A673 (cell line): Measurements from ENCODE around the gene NSG2. TPM values are rescaled to one million over a fixed set of nuclear protein-coding genes. Genes with fewer than 3 reads are reported as not detected.

Experiments used
- BruUV-seq: library from RNA; stranded (reverse); fragments of 400-500 nt; replicated peaks from 2 replicates; lab custom pipeline; 2021; lab: Mats Ljungman, UMichigan
- CTCF ChIA-PET: fragments of 300-600 bp; sonication (Branson Sonifier 250); formaldehyde crosslinking; loops from one replicate; lab custom pipeline; 2022; ENCODE audit warnings: antibody characterized with exemption; lab: Charles Lee
- POLR2A ChIA-PET: fragments of 300-600 bp; sonication (Branson Sonifier 250); formaldehyde crosslinking; loops from one replicate; lab custom pipeline; 2022; ENCODE audit warnings: antibody characterized with exemption; ENCODE audit not compliant: low non-redundant PET; lab: Charles Lee
- DNase-seq: peaks from one replicate; pipeline ENCODE4 v3.0.0-alpha.2; 2015; ENCODE audit warnings: low spot score
- H3K27ac ChIP-seq: fragments of 200-600 bp; sonication (generic); 2 replicates; pipeline ENCODE4 v1.5.1; 2016; ENCODE audit warnings: mixed run types, low read depth, mild to moderate bottlenecking, mixed read lengths, antibody characterized with exemption, low read length; ENCODE audit not compliant: poor library complexity, severe bottlenecking
- H3K27me3 ChIP-seq: fragments of 200-600 bp; sonication (generic); replicated peaks from 2 replicates; pipeline ENCODE4 v1.6.1; 2017; ENCODE audit warnings: mixed run types, low read depth, mild to moderate bottlenecking, mixed read lengths, antibody characterized with exemption, low read length; ENCODE audit not compliant: insufficient read depth, poor library complexity
- H3K36me3 ChIP-seq: fragments of 200-600 bp; sonication (generic); 2 replicates; pipeline ENCODE4 v1.6.1; 2016; ENCODE audit warnings: mixed run types, mild to moderate bottlenecking, mixed read lengths, antibody characterized with exemption, low read length; ENCODE audit not compliant: insufficient read depth, poor library complexity, severe bottlenecking
- H3K4me1 ChIP-seq: fragments of 200-600 bp; sonication (generic); 2 replicates; pipeline ENCODE4 v1.6.1; 2017; ENCODE audit warnings: mixed run types, mild to moderate bottlenecking, mixed read lengths, antibody characterized with exemption, low read length; ENCODE audit not compliant: insufficient read depth, poor library complexity, severe bottlenecking
- H3K4me3 ChIP-seq: fragments of 200-600 bp; sonication (generic); 2 replicates; pipeline ENCODE4 v1.5.1; 2016; ENCODE audit warnings: low read depth, mixed run types, mild to moderate bottlenecking, mixed read lengths, low read length; ENCODE audit not compliant: poor library complexity, severe bottlenecking
- H3K9me3 ChIP-seq: fragments of 200-600 bp; sonication (generic); 2 replicates; pipeline ENCODE4 v1.6.1; 2016; ENCODE audit warnings: mixed run types, low read depth, mild to moderate bottlenecking, mixed read lengths, antibody characterized with exemption, low read length; ENCODE audit not compliant: poor library complexity, severe bottlenecking
- CTCF ChIP-seq: fragments of 300-800, 200-600 bp; sonication (generic); conservative IDR thresholded peaks from 2 replicates; pipeline ENCODE4 v1.5.1; 2017; ENCODE audit warnings: low read depth, mild to moderate bottlenecking, antibody characterized with exemption, low read length, moderate library complexity, mixed read lengths
- EZH2 ChIP-seq: fragments of 200-600 bp; sonication (generic); IDR thresholded peaks from 2 replicates; pipeline ENCODE4 v1.6.1; 2017; ENCODE audit warnings: borderline replicate concordance, low read depth, mild to moderate bottlenecking, mixed read lengths, antibody characterized with exemption, low read length; ENCODE audit not compliant: poor library complexity, severe bottlenecking
- intact Hi-C: fragments of 100-400 bp; cut with micrococcal nuclease; formaldehyde crosslinking; loops from one replicate; pipeline ENCODE4 v1.10.0; 2022; ENCODE audit not compliant: unreplicated experiment
- total RNA-seq: library from RNA; stranded (reverse); gene quantifications from 2 replicates; pipeline ENCODE4 v1.2.3, GENCODE V29; 2021

Gene NSG2
- total RNA-seq, 1 experiment from 2014 or later = 0.60 TPM

GRCh38 chr5:174044466-174045254 lies 846 bp upstream of the NSG2 start:
- no TSS peak for BruUV-seq
- no peaks in the 10 kb centered on the region for H3K36me3 ChIP-seq
- ChIA-PET POLR2A (no interaction called here), CTCF (interaction anchor here (1.4 kb wide), 1 partner anchor 267 kb away, joined by 28 read pairs; no protein-coding TSS in a partner anchor)
- H3K27ac ChIP-seq = no peak overlapping the region
- H3K4me1 ChIP-seq = no peaks in the 10 kb centered on the region
- no peak overlapping the region for H3K4me3 ChIP-seq
- peaks cover 7% of the 10 kb centered on the region for H3K27me3 ChIP-seq
- intact Hi-C loops = loop anchor here (1.0 kb wide), 1 partner anchor 268 kb away; no protein-coding TSS in a partner anchor
- TF ChIP-seq CTCF = no peak
- no peaks in the 10 kb centered on the region for H3K9me3 ChIP-seq
- DNase-seq = no peak

DNA sequence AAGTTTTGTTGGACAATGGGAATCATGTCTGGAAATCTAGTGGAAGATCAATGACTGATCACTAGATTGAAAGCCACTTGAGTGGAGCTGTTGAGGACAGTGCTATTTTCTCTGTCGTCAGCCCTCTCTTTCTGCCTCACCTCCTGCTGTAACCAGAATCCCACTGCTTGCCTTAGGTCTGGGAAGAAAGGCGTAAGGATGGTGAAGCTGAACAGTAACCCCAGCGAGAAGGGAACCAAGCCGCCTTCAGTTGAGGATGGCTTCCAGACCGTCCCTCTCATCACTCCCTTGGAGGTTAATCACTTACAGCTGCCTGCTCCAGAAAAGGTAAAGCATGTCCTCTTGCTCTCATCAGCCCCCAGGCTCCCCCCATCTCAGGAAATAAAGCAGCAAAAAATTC lies 1.1 kb downstream of the NSG2 start:
- intact Hi-C loops = no loop called here
- no peak for DNase-seq
- no TSS peak for BruUV-seq
- no peak overlapping the region for H3K4me3 ChIP-seq
- TF ChIP-seq EZH2 (no peak), CTCF (no peak)
- H3K9me3 ChIP-seq = no peaks in the 10 kb centered on the region
- H3K27me3 ChIP-seq = no peaks in the 10 kb centered on the region
- H3K27ac ChIP-seq = no peak overlapping the region
- CTCF ChIA-PET = interaction anchor here (1.4 kb wide), 1 partner anchor 265 kb away, joined by 28 read pairs; no protein-coding TSS in a partner anchor
- no peaks in the 10 kb centered on the region for H3K36me3 ChIP-seq
- no peaks in the 10 kb centered on the region for H3K4me1 ChIP-seq
- POLR2A ChIA-PET = no interaction called here

- TF ChIP-seq EZH2 = no peak
- no peak for TF ChIP-seq CTCF
- no peaks in the 10 kb centered on the region for H3K36me3 ChIP-seq
- H3K27ac ChIP-seq = no peak overlapping the region
- no TSS peak for BruUV-seq
- POLR2A ChIA-PET = no interaction called here
- no peak overlapping the region for H3K4me3 ChIP-seq
- intact Hi-C loops = no loop called here
- H3K9me3 ChIP-seq = no peaks in the 10 kb centered on the region
- CTCF ChIA-PET = interaction anchor here (1.1 kb wide), 1 partner anchor 265 kb away, joined by 3 read pairs; no protein-coding TSS in a partner anchor
- no peaks in the 10 kb centered on the region for H3K4me1 ChIP-seq
- no peak for DNase-seq
- H3K27me3 ChIP-seq = no peaks in the 10 kb centered on the region
Observed at GRCh38 chr5:174047472-174048099, 2.1 kb downstream of the NSG2 start.
